K562 (cell line): Measurements from ENCODE around the gene HPS5. TPM values are rescaled to one million over a fixed set of nuclear protein-coding genes. Genes with fewer than 3 reads are reported as not detected.

Source experiments
- FOS ChIP-seq: IDR thresholded peaks from 3 replicates; pipeline ENCODE4 v1.6.1; 2011; ENCODE audit not compliant: insufficient read length; ENCODE audit errors: extremely low read depth
- HIVEP1 ChIP-seq: fragments of 250-450 bp; sonication (Bioruptor Pico); IDR thresholded peaks from 2 replicates; pipeline ENCODE4 v1.4.0; 2020; ENCODE audit warnings: mild to moderate bottlenecking
- HMG20A ChIP-seq: fragments of 450-650 bp; formaldehyde crosslinking; conservative IDR thresholded peaks from 2 replicates; pipeline ENCODE4 v1.4.0; 2020; ENCODE audit warnings: mild to moderate bottlenecking, mixed read lengths
- MAFG ChIP-seq: fragments of 450-650 bp; conservative IDR thresholded peaks from 2 replicates; pipeline ENCODE4 v1.6.1; 2016; ENCODE audit warnings: missing genetic modification characterization, missing compliant biosample characterization
- NELFE ChIP-seq: IDR thresholded peaks from 2 replicates; pipeline ENCODE4 v1.6.1; 2011; ENCODE audit warnings: mild to moderate bottlenecking; ENCODE audit not compliant: insufficient read depth, insufficient read length
- NRF1 ChIP-seq, 2 experiments: fragments of 450-650 bp; IDR thresholded peaks in 1 of 2; conservative IDR thresholded peaks in 1 of 2; 2 replicates each; pipeline ENCODE4 v1.6.1; 2014; ENCODE audit warnings: mild to moderate bottlenecking in 2 of 2
- PCBP1 ChIP-seq: fragments of 200-400 bp; formaldehyde crosslinking; IDR thresholded peaks from 2 replicates; pipeline ENCODE4 v1.6.1; 2018; ENCODE audit warnings: mild to moderate bottlenecking, low read depth, low read length; ENCODE audit not compliant: poor library complexity, severe bottlenecking
- RFX7 ChIP-seq: fragments of 250-450 bp; sonication (Bioruptor Pico); IDR thresholded peaks from 2 replicates; pipeline ENCODE4 v1.5.1; 2021; ENCODE audit warnings: mild to moderate bottlenecking
- SLC30A9 ChIP-seq: fragments of 250-450 bp; sonication (Bioruptor Pico); IDR thresholded peaks from 2 replicates; pipeline ENCODE4 v1.8.0; 2022; ENCODE audit warnings: mild to moderate bottlenecking, moderate library complexity
- TFAM ChIP-seq: fragments of 250-450 bp; sonication (Bioruptor Pico); conservative IDR thresholded peaks from 2 replicates; pipeline ENCODE4 v1.5.0; 2021; ENCODE audit warnings: mild to moderate bottlenecking, moderate library complexity
- ZBTB33 ChIP-seq: sonication (generic); formaldehyde crosslinking; IDR thresholded peaks from 2 replicates; pipeline ENCODE4 v1.8.1; 2023; ENCODE audit warnings: mild to moderate bottlenecking, missing genetic modification reagents
- ZNF165 ChIP-seq: fragments of 250-450 bp; sonication (Bioruptor Pico); IDR thresholded peaks from 2 replicates; pipeline ENCODE4 v1.4.0; 2020; ENCODE audit warnings: borderline replicate concordance
- ZNF436 ChIP-seq: fragments of 250-450, 450-650 bp; sonication (Bioruptor Pico); formaldehyde crosslinking; IDR thresholded peaks from 2 replicates; pipeline ENCODE4 v1.7.0; 2020; ENCODE audit warnings: mild to moderate bottlenecking
- ZNF740 ChIP-seq, 3 experiments: fragments of 200-800 bp in 1 of 3; sonication (Bioruptor generic) in 1 of 3; sonication (generic) in 1 of 3; formaldehyde crosslinking in 1 of 3; IDR thresholded peaks; 2 replicates each; pipeline versions ENCODE4 v1.6.1 to v1.8.0; 2016 to 2022; ENCODE audit warnings: mild to moderate bottlenecking in 2 of 3, missing compliant biosample characterization in 2 of 3, missing genetic modification characterization in 2 of 3, missing genetic modification reagents in 1 of 3
- ZNF764 ChIP-seq: fragments of 250-450 bp; sonication (Bioruptor Pico); IDR thresholded peaks from 2 replicates; pipeline ENCODE4 v1.4.0; 2020; ENCODE audit warnings: low read depth, mild to moderate bottlenecking, moderate library complexity
- polyA plus RNA-seq, 8 experiments: library from polyadenylated mRNA; depleted of rRNA in 4 of 8; stranded (reverse) in 5 of 8; unstranded in 3 of 8; fragments of >200 nt; fragmentation: Nextera tagmentation in 2 of 8; fragmentation: Illumina TruSeq in 1 of 8; extraction: Ambion mirVana in 2 of 8; extraction: Trizol in 1 of 8; gene quantifications; 2 replicates each; pipeline versions ENCODE4 v1.2.1 to v1.2.3, GENCODE V29; 2011 to 2014; ENCODE audit warnings: inconsistent platforms in 1 of 8, missing spikeins in 1 of 8
- total RNA-seq, 7 experiments: library from RNA; depleted of rRNA in 6 of 7; stranded (reverse); fragments of >200 nt in 6 of 7; fragmentation: Illumina TruSeq in 2 of 7; extraction: Trizol in 2 of 7; gene quantifications; 2 replicates each; pipeline versions ENCODE4 v1.2.1 to v1.2.3, GENCODE V29; 2011 to 2021; ENCODE audit warnings: low replicate concordance in 1 of 7
- TF ChIP-seq, protein P1 (sequence below): sonication (generic); formaldehyde crosslinking; IDR thresholded peaks from 2 replicates; pipeline ENCODE4 v1.8.1; 2023; ENCODE audit warnings: missing genetic modification reagents, mild to moderate bottlenecking, borderline replicate concordance
- TF ChIP-seq, protein P2 (sequence below): sonication (generic); formaldehyde crosslinking; IDR thresholded peaks from 2 replicates; pipeline ENCODE4 v1.8.0; 2022; ENCODE audit warnings: mild to moderate bottlenecking, missing genetic modification reagents

The HPS5 gene
- total and polyA plus RNA-seq, 9 of the 15 experiments (the other 6 are each of a cell fraction or from before 2014, with no cell fraction given): 12.2 to 28.1 (median 16.8) TPM

DNA sequence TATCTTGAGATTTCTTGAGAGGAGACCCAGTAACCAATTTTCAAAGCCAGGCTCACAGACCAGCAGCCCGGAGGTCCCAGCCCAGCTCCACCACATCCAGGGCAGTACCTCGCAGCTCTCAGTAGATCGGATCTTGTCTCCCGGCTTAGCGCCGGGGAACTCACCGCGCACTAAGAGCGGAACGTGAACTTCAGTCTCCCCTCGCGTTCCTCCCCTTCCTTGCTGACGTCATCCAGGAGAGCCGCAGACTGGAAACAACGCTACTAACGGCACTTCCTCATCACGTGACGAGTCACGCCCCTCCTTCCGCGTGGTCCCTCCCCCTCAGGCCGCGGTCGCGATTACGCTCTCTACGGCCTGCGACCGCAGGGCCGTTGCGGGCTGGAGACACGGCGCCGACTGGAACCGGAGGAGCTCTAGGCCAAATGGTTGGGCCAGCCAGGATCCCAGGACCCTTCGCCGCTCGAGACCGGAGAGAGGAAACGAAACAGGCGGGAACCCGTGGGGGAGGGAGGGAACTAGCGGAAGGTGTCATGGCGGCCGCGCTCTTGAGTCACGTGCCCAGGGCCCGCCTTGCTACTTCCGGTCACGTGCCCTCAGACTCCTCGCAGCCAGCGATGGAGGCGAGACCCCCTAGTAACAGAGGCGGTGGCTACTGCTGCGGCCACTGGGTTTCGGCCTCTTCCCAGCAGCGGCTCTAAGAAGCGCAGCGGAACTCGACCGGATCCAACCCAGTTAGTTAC is at the start of gene HPS5, which contains the start of gene GTF2H1 (continued):
- TF ChIP-seq ZNF740 (CRISPR knock-in tag; IDR thresholded peaks at IDR 0.05) (peak; percentile 85), ZNF740 (tag; IDR thresholded peaks at IDR 0.05) (no peak), SLC30A9 (CRISPR knock-in tag) (no peak), PCBP1 (no peak), HIVEP1 (CRISPR knock-in tag) (no peak), TFAM (CRISPR knock-in tag) (no peak), ZNF165 (CRISPR knock-in tag) (no peak), FOS (peak; percentile 68), HMG20A (CRISPR knock-in tag) (no peak), RFX7 (CRISPR knock-in tag) (no peak), ZBTB33 (peak; percentile 39; the same call in 1 of the 2 replicates), NRF1 (conservative IDR thresholded peaks at IDR 0.05 in 1 of 2, IDR thresholded peaks at IDR 0.05 in 1 of 2) (peak; percentile 74 to 80), ZNF436 (CRISPR knock-in tag) (no peak), NELFE (no peak), MAFG (no peak), ZNF764 (CRISPR knock-in tag) (no peak)
- TF ChIP-seq, protein P1, sequence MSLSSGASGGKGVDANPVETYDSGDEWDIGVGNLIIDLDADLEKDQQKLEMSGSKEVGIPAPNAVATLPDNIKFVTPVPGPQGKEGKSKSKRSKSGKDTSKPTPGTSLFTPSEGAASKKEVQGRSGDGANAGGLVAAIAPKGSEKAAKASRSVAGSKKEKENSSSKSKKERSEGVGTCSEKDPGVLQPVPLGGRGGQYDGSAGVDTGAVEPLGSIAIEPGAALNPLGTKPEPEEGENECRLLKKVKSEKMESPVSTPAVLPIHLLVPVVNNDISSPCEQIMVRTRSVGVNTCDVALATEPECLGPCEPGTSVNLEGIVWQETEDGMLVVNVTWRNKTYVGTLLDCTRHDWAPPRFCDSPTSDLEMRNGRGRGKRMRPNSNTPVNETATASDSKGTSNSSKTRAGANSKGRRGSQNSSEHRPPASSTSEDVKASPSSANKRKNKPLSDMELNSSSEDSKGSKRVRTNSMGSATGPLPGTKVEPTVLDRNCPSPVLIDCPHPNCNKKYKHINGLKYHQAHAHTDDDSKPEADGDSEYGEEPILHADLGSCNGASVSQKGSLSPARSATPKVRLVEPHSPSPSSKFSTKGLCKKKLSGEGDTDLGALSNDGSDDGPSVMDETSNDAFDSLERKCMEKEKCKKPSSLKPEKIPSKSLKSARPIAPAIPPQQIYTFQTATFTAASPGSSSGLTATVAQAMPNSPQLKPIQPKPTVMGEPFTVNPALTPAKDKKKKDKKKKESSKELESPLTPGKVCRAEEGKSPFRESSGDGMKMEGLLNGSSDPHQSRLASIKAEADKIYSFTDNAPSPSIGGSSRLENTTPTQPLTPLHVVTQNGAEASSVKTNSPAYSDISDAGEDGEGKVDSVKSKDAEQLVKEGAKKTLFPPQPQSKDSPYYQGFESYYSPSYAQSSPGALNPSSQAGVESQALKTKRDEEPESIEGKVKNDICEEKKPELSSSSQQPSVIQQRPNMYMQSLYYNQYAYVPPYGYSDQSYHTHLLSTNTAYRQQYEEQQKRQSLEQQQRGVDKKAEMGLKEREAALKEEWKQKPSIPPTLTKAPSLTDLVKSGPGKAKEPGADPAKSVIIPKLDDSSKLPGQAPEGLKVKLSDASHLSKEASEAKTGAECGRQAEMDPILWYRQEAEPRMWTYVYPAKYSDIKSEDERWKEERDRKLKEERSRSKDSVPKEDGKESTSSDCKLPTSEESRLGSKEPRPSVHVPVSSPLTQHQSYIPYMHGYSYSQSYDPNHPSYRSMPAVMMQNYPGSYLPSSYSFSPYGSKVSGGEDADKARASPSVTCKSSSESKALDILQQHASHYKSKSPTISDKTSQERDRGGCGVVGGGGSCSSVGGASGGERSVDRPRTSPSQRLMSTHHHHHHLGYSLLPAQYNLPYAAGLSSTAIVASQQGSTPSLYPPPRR (CRISPR knock-in tag): no peak
- TF ChIP-seq, protein P2, sequence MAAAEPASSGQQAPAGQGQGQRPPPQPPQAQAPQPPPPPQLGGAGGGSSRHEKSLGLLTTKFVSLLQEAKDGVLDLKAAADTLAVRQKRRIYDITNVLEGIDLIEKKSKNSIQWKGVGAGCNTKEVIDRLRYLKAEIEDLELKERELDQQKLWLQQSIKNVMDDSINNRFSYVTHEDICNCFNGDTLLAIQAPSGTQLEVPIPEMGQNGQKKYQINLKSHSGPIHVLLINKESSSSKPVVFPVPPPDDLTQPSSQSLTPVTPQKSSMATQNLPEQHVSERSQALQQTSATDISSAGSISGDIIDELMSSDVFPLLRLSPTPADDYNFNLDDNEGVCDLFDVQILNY: peak; percentile 77
